ENCODE measurements around the gene RPS6KC1. TPM values are rescaled to one million over a fixed set of nuclear protein-coding genes. Genes with fewer than 3 reads are reported as not detected.

Gene RPS6KC1
- total RNA-seq, 1 donor from 2014 or later: 25.6 TPM

GRCh38 chr1:213269829-213270228 lies 218.8 kb downstream of the RPS6KC1 start:
- H4K20me1 ChIP-seq (ENCODE audit: insufficient read depth, low read length): no peaks in the 10 kb centered on the region
- no peak for FAIRE-seq
- no peak overlapping the region for H3K9ac ChIP-seq (ENCODE audit: low read length)
- H3K36me3 ChIP-seq (ENCODE audit: insufficient read depth, low read length): no peaks in the 10 kb centered on the region
- DNase-seq (ENCODE audit: low read depth): no peak
- Mint-ChIP-seq H3K36me3 (ENCODE audit: low read depth, unreplicated experiment) (peaks cover 16% of the 10 kb centered on the region), H3K27ac (ENCODE audit: unreplicated experiment) (no peak overlapping the region), H3K9me3 (ENCODE audit: unreplicated experiment) (peaks cover 2% of the 10 kb centered on the region), H3K4me3 (ENCODE audit: unreplicated experiment) (no peak overlapping the region), H3K4me1 (ENCODE audit: low read depth, unreplicated experiment) (peaks cover 18% of the 10 kb centered on the region), H3K27me3 (ENCODE audit: low read depth, unreplicated experiment) (no peaks in the 10 kb centered on the region)
- H3K27me3 ChIP-seq (ENCODE audit: insufficient read depth, low read length): no peaks in the 10 kb centered on the region
- H2AFZ ChIP-seq (ENCODE audit: low read depth, low read length): no peak overlapping the region
- H3K4me3 ChIP-seq (ENCODE audit: insufficient read depth, low read depth, low read length): no peak overlapping the region
- no peak for TF ChIP-seq CTCF (IDR thresholded peaks at IDR 0.05; ENCODE audit: insufficient read depth, low read depth, low read length)
- H3K4me2 ChIP-seq (ENCODE audit: low read length): no peak overlapping the region
- no peak overlapping the region for H3K27ac ChIP-seq (ENCODE audit: low read depth, low read length)
- H3K4me1 ChIP-seq (ENCODE audit: insufficient read depth, low read length): no peaks in the 10 kb centered on the region
- no peaks in the 10 kb centered on the region for H3K9me3 ChIP-seq (ENCODE audit: insufficient read depth, low read depth, low read length)
- H3K79me2 ChIP-seq (ENCODE audit: insufficient read depth, low read length): no peaks in the 10 kb centered on the region

- no peak overlapping the region for H3K4me2 ChIP-seq (ENCODE audit: low read length)
- H3K4me1 ChIP-seq (ENCODE audit: insufficient read depth, low read length): no peaks in the 10 kb centered on the region
- no peak overlapping the region for H3K9ac ChIP-seq (ENCODE audit: low read length)
- peaks cover 5% of the 10 kb centered on the region for H3K4me1 Mint-ChIP-seq (ENCODE audit: low read depth, unreplicated experiment)
- H3K36me3 Mint-ChIP-seq (ENCODE audit: low read depth, unreplicated experiment): peaks cover 15% of the 10 kb centered on the region
- H3K36me3 ChIP-seq (ENCODE audit: insufficient read depth, low read length): no peaks in the 10 kb centered on the region
- no peaks in the 10 kb centered on the region for H3K27me3 ChIP-seq (ENCODE audit: insufficient read depth, low read length)
- H3K79me2 ChIP-seq (ENCODE audit: insufficient read depth, low read length): no peaks in the 10 kb centered on the region
- DNase-seq (ENCODE audit: low read depth): peak; percentile 12
- H3K27ac ChIP-seq (ENCODE audit: low read depth, low read length): no peak overlapping the region
- no peak overlapping the region for H3K4me3 ChIP-seq (ENCODE audit: insufficient read depth, low read depth, low read length)
- H3K9me3 ChIP-seq (ENCODE audit: insufficient read depth, low read depth, low read length): no peaks in the 10 kb centered on the region
- H3K4me3 Mint-ChIP-seq (ENCODE audit: unreplicated experiment): no peak overlapping the region
- no peaks in the 10 kb centered on the region for H4K20me1 ChIP-seq (ENCODE audit: insufficient read depth, low read length)
- no peaks in the 10 kb centered on the region for H3K9me3 Mint-ChIP-seq (ENCODE audit: unreplicated experiment)
- H3K27ac Mint-ChIP-seq (ENCODE audit: unreplicated experiment): no peak overlapping the region
- no peak for FAIRE-seq
- no peaks in the 10 kb centered on the region for H3K27me3 Mint-ChIP-seq (ENCODE audit: low read depth, unreplicated experiment)
- no peak overlapping the region for H2AFZ ChIP-seq (ENCODE audit: low read depth, low read length)
- no peak for TF ChIP-seq CTCF (IDR thresholded peaks at IDR 0.05; ENCODE audit: insufficient read depth, low read depth, low read length)
- no peak for TF ChIP-seq EZH2 (IDR thresholded peaks at IDR 0.05; ENCODE audit: insufficient read depth, low read length)
Observed at GRCh38 chr1:213273546-213273945, 222.5 kb downstream of the RPS6KC1 start.

GRCh38 chr1:213274140-213274539 lies 223.1 kb downstream of the RPS6KC1 start:
- Histone ChIP-seq H4K20me1 (ENCODE audit: insufficient read depth, low read length) (no peaks in the 10 kb centered on the region), H3K4me2 (ENCODE audit: low read length) (no peak overlapping the region), H3K9me3 (ENCODE audit: insufficient read depth, low read depth, low read length) (no peaks in the 10 kb centered on the region), H3K79me2 (ENCODE audit: insufficient read depth, low read length) (no peaks in the 10 kb centered on the region), H3K27ac (ENCODE audit: low read depth, low read length) (no peak overlapping the region), H3K9ac (ENCODE audit: low read length) (no peak overlapping the region), H3K4me1 (ENCODE audit: insufficient read depth, low read length) (no peaks in the 10 kb centered on the region), H3K27me3 (ENCODE audit: insufficient read depth, low read length) (no peaks in the 10 kb centered on the region), H3K36me3 (ENCODE audit: insufficient read depth, low read length) (no peaks in the 10 kb centered on the region), H3K4me3 (ENCODE audit: insufficient read depth, low read depth, low read length) (no peak overlapping the region), H2AFZ (ENCODE audit: low read depth, low read length) (no peak overlapping the region)
- Mint-ChIP-seq H3K9me3 (ENCODE audit: unreplicated experiment) (no peaks in the 10 kb centered on the region), H3K4me3 (ENCODE audit: unreplicated experiment) (no peak overlapping the region), H3K27ac (ENCODE audit: unreplicated experiment) (no peak overlapping the region), H3K27me3 (ENCODE audit: low read depth, unreplicated experiment) (no peaks in the 10 kb centered on the region), H3K36me3 (ENCODE audit: low read depth, unreplicated experiment) (peaks cover 15% of the 10 kb centered on the region), H3K4me1 (ENCODE audit: low read depth, unreplicated experiment) (no peaks in the 10 kb centered on the region)
- no peak for DNase-seq (ENCODE audit: low read depth)
- no peak for FAIRE-seq
- TF ChIP-seq CTCF (IDR thresholded peaks at IDR 0.05; ENCODE audit: insufficient read depth, low read depth, low read length): no peak
- TF ChIP-seq EZH2 (IDR thresholded peaks at IDR 0.05; ENCODE audit: insufficient read depth, low read length): no peak

Data from astrocyte (in vitro differentiated cells and primary cell).